GM23248 (cell line): ENCODE results near the gene PGK2. TPM values are rescaled to one million over a fixed set of nuclear protein-coding genes. Genes with fewer than 3 reads are reported as not detected.

ENCODE experiments used
- DNase-seq: peaks from one replicate; pipeline ENCODE4 v3.0.0-alpha.2; 2015
- H2AFZ ChIP-seq: fragments of 200-600 bp; sonication (generic); 2 replicates; pipeline ENCODE4 v1.6.1; 2016; ENCODE audit warnings: antibody characterized with exemption
- H3F3A ChIP-seq: fragments of 200-600 bp; sonication (generic); 2 replicates; pipeline ENCODE4 v1.6.1; 2016; ENCODE audit warnings: mild to moderate bottlenecking, antibody characterized with exemption, mixed run types; ENCODE audit not compliant: insufficient read depth
- H3K27ac ChIP-seq: fragments of 200-600 bp; sonication (generic); 2 replicates; pipeline ENCODE4 v1.5.1; 2016; ENCODE audit warnings: mild to moderate bottlenecking
- H3K27me3 ChIP-seq: fragments of 200-600 bp; sonication (generic); replicated peaks from 2 replicates; pipeline ENCODE4 v1.6.1; 2016; ENCODE audit warnings: mild to moderate bottlenecking; ENCODE audit not compliant: insufficient read depth
- H3K36me3 ChIP-seq: fragments of 200-600 bp; sonication (generic); 2 replicates; pipeline ENCODE4 v1.6.1; 2016; ENCODE audit warnings: low read depth, mild to moderate bottlenecking
- H3K4me1 ChIP-seq: fragments of 200-600 bp; sonication (generic); 2 replicates; pipeline ENCODE4 v1.6.1; 2016; ENCODE audit warnings: mild to moderate bottlenecking; ENCODE audit not compliant: insufficient read depth
- H3K4me2 ChIP-seq: fragments of 200-600 bp; sonication (generic); one replicate; pipeline ENCODE4 v1.6.1; 2016; ENCODE audit warnings: mild to moderate bottlenecking; ENCODE audit not compliant: unreplicated experiment
- H3K4me3 ChIP-seq: fragments of 200-600 bp; sonication (generic); 2 replicates; pipeline ENCODE4 v1.5.1; 2016; ENCODE audit warnings: mild to moderate bottlenecking
- H3K79me2 ChIP-seq: fragments of 200-600 bp; sonication (generic); 2 replicates; pipeline ENCODE4 v1.6.1; 2016; ENCODE audit warnings: mild to moderate bottlenecking; ENCODE audit not compliant: insufficient read depth
- H3K9ac ChIP-seq: fragments of 200-600 bp; sonication (generic); 2 replicates; pipeline ENCODE4 v1.6.1; 2016; ENCODE audit warnings: mild to moderate bottlenecking
- H3K9me2 ChIP-seq: fragments of 200-600 bp; sonication (generic); 2 replicates; pipeline ENCODE4 v1.6.1; 2016; ENCODE audit warnings: mixed run types, mild to moderate bottlenecking, moderate library complexity; ENCODE audit not compliant: insufficient read depth
- H3K9me3 ChIP-seq: fragments of 200-600 bp; sonication (generic); one replicate; pipeline ENCODE4 v1.6.1; 2017; ENCODE audit warnings: low read depth
- H4K20me1 ChIP-seq: fragments of 200-600 bp; sonication (generic); 2 replicates; pipeline ENCODE4 v1.6.0; 2016; ENCODE audit not compliant: insufficient read depth
- EZH2 ChIP-seq: fragments of 200-600 bp; sonication (generic); IDR thresholded peaks from 2 replicates; pipeline ENCODE4 v1.6.1; 2018; ENCODE audit warnings: antibody characterized with exemption, mild to moderate bottlenecking; ENCODE audit not compliant: insufficient read depth, poor library complexity, severe bottlenecking
- EZH2phosphoT487 ChIP-seq: fragments of 200-600 bp; sonication (generic); IDR thresholded peaks from 2 replicates; pipeline ENCODE4 v1.6.1; 2018; ENCODE audit warnings: antibody characterized with exemption, moderate library complexity, mild to moderate bottlenecking, low read depth; ENCODE audit not compliant: insufficient read depth
- WGBS, 2 experiments: methylation state at CpG; one replicate each; pipeline ENCODE4 v1.1.6; 2015 to 2017; ENCODE audit warnings: low lambda C conversion rate in 2 of 2, low coverage in 1 of 2; ENCODE audit errors: missing lambda C conversion rate in 2 of 2; 5-methylcytosine and 5-hydroxymethylcytosine counted together
- in situ Hi-C: fragments of 300-500 bp; cut with MboI; formaldehyde crosslinking; loops from 2 replicates; pipeline ENCODE4 v1.15.0; 2020
- polyA plus RNA-seq: library from polyadenylated mRNA; unstranded; fragments of >200 nt; fragmentation: Nextera tagmentation; extraction: Ambion mirVana; gene quantifications from 2 replicates; pipeline ENCODE4 v1.2.1, GENCODE V29; 2016
- total RNA-seq: library from RNA; depleted of rRNA; stranded (reverse); fragments of >200 nt; shearing (Covaris generic); gene quantifications from 2 replicates; pipeline ENCODE4 v1.2.3, GENCODE V29; 2014

Gene PGK2
- total and polyA plus RNA-seq, 2 experiments from 2014 or later, result not detected

DNA sequence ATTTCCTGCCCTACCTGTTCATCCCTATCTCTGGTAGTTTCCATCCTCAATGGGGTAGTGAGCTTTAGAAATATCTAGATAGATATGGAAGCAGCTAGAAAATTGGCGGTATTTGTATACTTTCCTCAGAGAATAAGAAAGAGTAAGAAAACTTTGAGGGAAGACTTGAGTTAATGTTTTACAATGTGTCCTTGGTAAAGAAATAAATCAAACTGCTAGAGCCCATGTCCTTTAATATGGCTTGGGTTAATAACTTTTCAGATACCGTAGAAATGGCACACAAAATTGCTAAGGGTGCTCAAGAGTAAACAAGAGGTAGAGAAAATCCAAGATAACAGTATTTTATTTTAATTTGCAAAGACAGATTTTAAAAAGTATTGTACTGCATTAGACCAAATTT lies 28.1 kb upstream of the PGK2 start:
- H3K4me2 ChIP-seq, result no peak overlapping the region
- no peaks in the 10 kb centered on the region for H4K20me1 ChIP-seq
- H3K4me3 ChIP-seq, result no peak overlapping the region
- no peaks in the 10 kb centered on the region for H3K27me3 ChIP-seq
- no peaks in the 10 kb centered on the region for H3K9me2 ChIP-seq
- DNase-seq, result no peak
- TF ChIP-seq EZH2, result no peak
- H3K9me3 ChIP-seq, result no peaks in the 10 kb centered on the region
- H2AFZ ChIP-seq, result no peak overlapping the region
- H3K79me2 ChIP-seq, result no peaks in the 10 kb centered on the region
- H3K4me1 ChIP-seq, result no peaks in the 10 kb centered on the region
- H3K27ac ChIP-seq, result no peak overlapping the region
- no peaks in the 10 kb centered on the region for H3F3A ChIP-seq
- 37 to 40% methylated on average over 2 of the region's 2 CpGs for WGBS, 2 experiments
- in situ Hi-C loops, result no loop called here
- H3K36me3 ChIP-seq, result no peaks in the 10 kb centered on the region
- H3K9ac ChIP-seq, result no peak overlapping the region

DNA sequence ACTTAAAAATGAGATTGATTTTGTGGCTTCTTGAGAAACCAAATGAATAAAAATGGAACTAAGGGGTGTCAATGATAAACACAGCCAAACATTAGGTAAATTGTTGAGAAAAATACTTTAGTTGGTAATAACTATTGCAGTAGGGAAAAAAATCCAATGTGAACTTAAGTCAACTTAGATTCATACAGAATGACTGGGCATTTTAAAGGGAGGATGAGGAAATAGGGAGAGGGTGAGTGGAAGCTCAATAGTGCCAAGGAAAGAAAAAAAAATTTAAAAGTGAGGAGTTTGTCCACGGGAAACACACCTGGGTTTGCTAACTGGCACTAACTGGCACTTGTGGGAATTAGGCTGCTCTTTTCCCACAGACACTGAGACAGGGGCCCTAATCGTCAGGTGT lies 26.2 kb upstream of the PGK2 start:
- DNase-seq, result no peak
- 3 to 6% methylated on average over 2 of the region's 2 CpGs for WGBS, 2 experiments
- in situ Hi-C loops, result no loop called here
- no peaks in the 10 kb centered on the region for H3K79me2 ChIP-seq
- no peaks in the 10 kb centered on the region for H3K9me2 ChIP-seq
- no peaks in the 10 kb centered on the region for H3K4me1 ChIP-seq
- no peak overlapping the region for H2AFZ ChIP-seq
- no peak overlapping the region for H3K9ac ChIP-seq
- H3K9me3 ChIP-seq, result no peaks in the 10 kb centered on the region
- H3K27me3 ChIP-seq, result no peaks in the 10 kb centered on the region
- H3K27ac ChIP-seq, result no peak overlapping the region
- H3F3A ChIP-seq, result no peaks in the 10 kb centered on the region
- TF ChIP-seq EZH2 (no peak), EZH2phosphoT487 (no peak)
- no peak overlapping the region for H3K4me3 ChIP-seq
- no peaks in the 10 kb centered on the region for H3K36me3 ChIP-seq
- H3K4me2 ChIP-seq, result no peak overlapping the region
- no peaks in the 10 kb centered on the region for H4K20me1 ChIP-seq

DNA sequence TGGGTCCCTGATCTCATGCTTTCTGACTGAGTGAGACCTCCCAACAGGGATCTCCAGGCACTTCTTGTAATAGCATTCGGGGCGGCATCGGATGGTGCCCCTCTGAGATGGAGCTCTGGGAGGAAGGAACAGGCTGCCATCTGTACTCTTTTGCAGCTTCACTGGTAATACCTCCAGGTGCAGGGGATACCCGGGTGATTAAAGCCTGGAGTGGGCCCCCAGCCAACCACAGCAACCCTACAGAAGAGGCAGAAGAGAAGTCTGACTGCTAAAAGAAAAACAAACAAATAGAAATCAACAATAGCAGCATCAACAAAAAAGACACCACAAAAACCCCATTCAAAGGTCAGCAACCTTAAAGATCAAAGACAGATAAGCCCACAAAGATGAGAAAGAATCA lies 19.1 kb upstream of the PGK2 start:
- H2AFZ ChIP-seq, result no peak overlapping the region
- H3K4me2 ChIP-seq, result no peak overlapping the region
- H3K9me2 ChIP-seq, result no peaks in the 10 kb centered on the region
- no peak overlapping the region for H3K9ac ChIP-seq
- H3F3A ChIP-seq, result no peaks in the 10 kb centered on the region
- in situ Hi-C loops, result no loop called here
- H3K36me3 ChIP-seq, result no peaks in the 10 kb centered on the region
- whole genome bisulfite sequencing, 2 experiments, result 51 to 65% methylated on average over 4 of the region's 4 CpGs
- H3K27me3 ChIP-seq, result no peaks in the 10 kb centered on the region
- no peak overlapping the region for H3K4me3 ChIP-seq
- no peak for TF ChIP-seq EZH2phosphoT487
- H3K9me3 ChIP-seq, result no peaks in the 10 kb centered on the region
- no peak overlapping the region for H3K27ac ChIP-seq
- H4K20me1 ChIP-seq, result no peaks in the 10 kb centered on the region
- DNase-seq, result no peak
- no peaks in the 10 kb centered on the region for H3K79me2 ChIP-seq
- H3K4me1 ChIP-seq, result no peaks in the 10 kb centered on the region

DNA sequence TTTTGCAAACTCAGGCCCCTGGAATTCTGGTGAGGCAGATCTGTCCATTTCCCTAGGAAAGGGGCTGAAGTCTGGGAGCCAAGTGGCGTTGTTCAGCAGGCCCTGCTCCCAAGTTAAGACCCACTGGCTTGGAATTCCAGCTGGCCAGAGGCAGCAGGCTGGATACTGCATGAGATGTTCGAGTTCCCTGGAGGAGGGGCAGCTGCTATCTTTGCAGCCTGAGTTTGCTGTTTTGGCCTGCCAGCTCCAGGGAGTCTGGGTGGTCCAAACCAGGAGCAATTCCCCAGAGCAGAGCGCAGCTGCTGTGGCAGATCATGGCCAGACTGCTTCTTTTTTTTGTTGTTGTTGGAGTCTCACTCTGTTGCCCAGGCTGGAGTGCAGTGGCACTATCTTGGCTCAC lies 18.2 kb upstream of the PGK2 start:
- WGBS, 2 experiments, result 18 to 19% methylated on average over 3 of the region's 3 CpGs
- H2AFZ ChIP-seq, result no peak overlapping the region
- H3K4me3 ChIP-seq, result no peak overlapping the region
- H3K9me3 ChIP-seq, result no peaks in the 10 kb centered on the region
- H3K4me1 ChIP-seq, result no peaks in the 10 kb centered on the region
- H3K27ac ChIP-seq, result no peak overlapping the region
- no peaks in the 10 kb centered on the region for H3K79me2 ChIP-seq
- H3K36me3 ChIP-seq, result no peaks in the 10 kb centered on the region
- no peak overlapping the region for H3K9ac ChIP-seq
- no peak overlapping the region for H3K4me2 ChIP-seq
- H3F3A ChIP-seq, result no peaks in the 10 kb centered on the region
- H4K20me1 ChIP-seq, result no peaks in the 10 kb centered on the region
- TF ChIP-seq EZH2phosphoT487 (no peak), EZH2 (no peak)
- DNase-seq, result no peak
- H3K9me2 ChIP-seq, result no peaks in the 10 kb centered on the region
- in situ Hi-C loops, result no loop called here
- H3K27me3 ChIP-seq, result no peaks in the 10 kb centered on the region

DNA sequence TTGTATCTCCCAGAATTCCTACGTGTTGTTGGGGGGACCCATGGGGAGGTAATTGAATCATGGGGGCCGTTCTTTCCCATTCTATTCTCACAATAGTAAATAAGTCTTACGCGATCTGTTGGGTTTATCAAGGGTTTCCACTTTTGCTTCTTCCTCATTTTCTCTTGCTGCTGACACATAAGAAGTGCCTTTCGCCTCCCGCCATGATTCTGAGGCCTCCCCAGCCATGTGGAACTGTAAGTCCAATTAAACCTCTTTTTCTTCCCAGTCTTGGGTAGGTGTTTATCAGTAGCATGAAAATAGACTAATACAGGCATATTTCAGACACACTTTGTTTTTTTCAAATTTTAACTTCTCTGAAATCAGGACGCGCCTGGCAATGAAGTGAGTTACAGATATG lies 14.4 kb upstream of the PGK2 start:
- H3F3A ChIP-seq, result no peaks in the 10 kb centered on the region
- no peak overlapping the region for H2AFZ ChIP-seq
- H3K4me2 ChIP-seq, result no peak overlapping the region
- no peaks in the 10 kb centered on the region for H3K4me1 ChIP-seq
- no peaks in the 10 kb centered on the region for H4K20me1 ChIP-seq
- no peaks in the 10 kb centered on the region for H3K9me3 ChIP-seq
- H3K9ac ChIP-seq, result no peak overlapping the region
- H3K4me3 ChIP-seq, result no peak overlapping the region
- DNase-seq, result no peak
- TF ChIP-seq EZH2 (no peak), EZH2phosphoT487 (no peak)
- 46 to 54% methylated on average over 8 of the region's 8 CpGs for WGBS, 2 experiments
- in situ Hi-C loops, result no loop called here
- no peaks in the 10 kb centered on the region for H3K27me3 ChIP-seq
- H3K27ac ChIP-seq, result no peak overlapping the region
- no peaks in the 10 kb centered on the region for H3K9me2 ChIP-seq
- no peaks in the 10 kb centered on the region for H3K36me3 ChIP-seq
- no peaks in the 10 kb centered on the region for H3K79me2 ChIP-seq
